A549 (cell line): ENCODE results near the gene SH2B2. TPM values are rescaled to one million over a fixed set of nuclear protein-coding genes. Genes with fewer than 3 reads are reported as not detected.
"Not testable (repeated sequence)": the region's sequence is repeated elsewhere in the genome, so short reads cannot be mapped to it uniquely, and the experiment has no call there.

Source experiments
- ATAC-seq, 2 experiments: fragments of 200-7000 bp in 1 of 2; fragments of >200 bp in 1 of 2; cut with Nextera tagmentation in 1 of 2; cut with Tn5 transposase in 1 of 2; 3 replicates each; pipeline versions ENCODE4 v1.8.0 to v1.9.1; 2018 to 2020; ENCODE audit warnings: mild to moderate bottlenecking in 1 of 2, moderate library complexity in 1 of 2
- CTCF ChIA-PET: fragments of 300-600 bp; sonication (Branson Sonifier 250); formaldehyde crosslinking; extraction: SDS; loops from one replicate; lab custom pipeline; 2021; ENCODE audit warnings: antibody characterized with exemption, inconsistent platforms; lab: Yijun Ruan, JAX
- POLR2A ChIA-PET: fragments of 350-600 bp; formaldehyde crosslinking; extraction: SDS; loops from one replicate; lab custom pipeline; 2021; ENCODE audit warnings: antibody characterized with exemption, inconsistent platforms; lab: Yijun Ruan, JAX
- DNase-seq, 2 experiments: peaks; one replicate each; pipeline versions ENCODE4 v3.0.0 to v3.0.0-alpha.2; 2011 to 2016; ENCODE audit warnings: low read depth in 1 of 2, low spot score in 1 of 2
- FAIRE-seq: peaks from 2 replicates; lab custom pipeline; 2011; peaks lifted over from hg19 to GRCh38; lab: Jason Lieb, UNC
- H3K27ac ChIP-seq, 2 experiments: fragments of >200 bp; sonication (Bioruptor Twin); formaldehyde crosslinking; 3 replicates each; pipeline ENCODE4 v1.5.1; 2016 to 2017
- H3K4me1 ChIP-seq: fragments of >200 bp; sonication (Bioruptor Twin); formaldehyde crosslinking; 3 replicates; pipeline ENCODE4 v1.6.1; 2016
- H3K4me2 ChIP-seq: fragments of >200 bp; sonication (Bioruptor Twin); formaldehyde crosslinking; 3 replicates; pipeline ENCODE4 v1.6.1; 2016
- H3K4me3 ChIP-seq: fragments of >200 bp; sonication (Bioruptor Twin); formaldehyde crosslinking; 3 replicates; pipeline ENCODE4 v1.5.1; 2016
- H3K9me3 ChIP-seq: fragments of >200 bp; sonication (Bioruptor Twin); formaldehyde crosslinking; 3 replicates; pipeline ENCODE4 v1.6.1; 2016
- CBX2 ChIP-seq: fragments of 200-600 bp; sonication (generic); IDR thresholded peaks from 2 replicates; pipeline ENCODE4 v1.6.1; 2016; ENCODE audit warnings: low read depth, mild to moderate bottlenecking, borderline replicate concordance
- CHD4 ChIP-seq: fragments of 200-600 bp; sonication (generic); IDR thresholded peaks from 2 replicates; pipeline ENCODE4 v1.6.1; 2016; ENCODE audit warnings: antibody characterized with exemption, mild to moderate bottlenecking, borderline replicate concordance
- E2F6 ChIP-seq: IDR thresholded peaks from 2 replicates; pipeline ENCODE4 v1.6.1; 2012; ENCODE audit warnings: low read depth, borderline replicate concordance
- FOXS1 ChIP-seq: fragments of 250-450 bp; sonication (Bioruptor Pico); IDR thresholded peaks from 2 replicates; pipeline ENCODE4 v1.5.0; 2020; ENCODE audit warnings: mild to moderate bottlenecking, moderate library complexity
- HDAC2 ChIP-seq: fragments of 200-600 bp; sonication (generic); IDR thresholded peaks from 2 replicates; pipeline ENCODE4 v1.6.1; 2016
- HEYL ChIP-seq: fragments of 250-450 bp; sonication (Bioruptor Pico); IDR thresholded peaks from 2 replicates; pipeline ENCODE4 v1.8.0; 2021; ENCODE audit warnings: mild to moderate bottlenecking, moderate library complexity
- HMGXB4 ChIP-seq: fragments of 250-450 bp; sonication (Bioruptor Pico); IDR thresholded peaks from 2 replicates; pipeline ENCODE4 v1.5.0; 2021; ENCODE audit warnings: mild to moderate bottlenecking, moderate library complexity, borderline replicate concordance
- HOXB5 ChIP-seq: fragments of 250-450 bp; sonication (Bioruptor Pico); IDR thresholded peaks from 2 replicates; pipeline ENCODE4 v1.5.0; 2020; ENCODE audit warnings: mild to moderate bottlenecking, moderate library complexity
- KDM5A ChIP-seq: fragments of 200-600 bp; sonication (generic); IDR thresholded peaks from 2 replicates; pipeline ENCODE4 v1.6.1; 2016; ENCODE audit warnings: antibody characterized with exemption, mild to moderate bottlenecking
- MAFK ChIP-seq: fragments of 450-650 bp; IDR thresholded peaks from 2 replicates; pipeline ENCODE4 v1.6.1; 2014; ENCODE audit not compliant: partially characterized antibody
- MAZ ChIP-seq: fragments of 150-350 bp; IDR thresholded peaks from 2 replicates; pipeline ENCODE4 v1.6.1; 2014; ENCODE audit warnings: antibody characterized with exemption, low read depth, low read length, borderline replicate concordance
- NFE2L2 ChIP-seq: fragments of 150-350 bp; conservative IDR thresholded peaks from 2 replicates; pipeline ENCODE4 v1.6.1; 2014; ENCODE audit warnings: low read length
- NPAS2 ChIP-seq: fragments of 250-450 bp; sonication (Bioruptor Pico); IDR thresholded peaks from 2 replicates; pipeline ENCODE4 v1.8.0; 2022; ENCODE audit warnings: mild to moderate bottlenecking, moderate library complexity, borderline replicate concordance
- POLR2AphosphoS2 ChIP-seq: conservative IDR thresholded peaks from 2 replicates; pipeline ENCODE4 v1.6.1; 2012; ENCODE audit warnings: low read length, improper control_type of control experiment, inconsistent platforms
- RAD21 ChIP-seq, 2 experiments: fragments of >200 bp in 1 of 2; sonication (Bioruptor Twin) in 1 of 2; formaldehyde crosslinking in 1 of 2; IDR thresholded peaks in 1 of 2; conservative IDR thresholded peaks in 1 of 2; 2 replicates in 1 of 2; 3 replicates in 1 of 2; pipeline ENCODE4 v1.6.1; 2012 to 2018; ENCODE audit warnings: inconsistent platforms in 1 of 2
- RARB ChIP-seq: fragments of 250-450 bp; sonication (Bioruptor Pico); IDR thresholded peaks from 2 replicates; pipeline ENCODE4 v1.8.0; 2021; ENCODE audit warnings: mild to moderate bottlenecking, moderate library complexity
- SMC3 ChIP-seq: fragments of >200 bp; sonication (Bioruptor Twin); formaldehyde crosslinking; IDR thresholded peaks from 3 replicates; pipeline ENCODE4 v1.6.1; 2018; ENCODE audit warnings: inconsistent platforms
- WGBS: methylation state at CpG from one replicate; pipeline ENCODE4 v1.1.6; 2017; ENCODE audit errors: missing lambda C conversion rate; 5-methylcytosine and 5-hydroxymethylcytosine counted together
- polyA plus RNA-seq, 4 experiments: library from polyadenylated mRNA; depleted of rRNA in 3 of 4; stranded (reverse); fragments of >200 nt; fragmentation: RNase III in 1 of 4; extraction: RNeasy Plus Mini Kit Qiagen cat#74134 plus additional on column Dnase treatment in 1 of 4; gene quantifications; 2 replicates in 3 of 4; 3 replicates in 1 of 4; pipeline ENCODE4 v1.2.3, GENCODE V29; 2011 to 2017
- TF ChIP-seq, protein P1 (sequence below): fragments of >200 bp; sonication (Bioruptor Twin); formaldehyde crosslinking; IDR thresholded peaks from 2 replicates; pipeline ENCODE4 v1.6.1; 2016

SH2B2 gene
- polyA plus RNA-seq, 2 of the 4 experiments (the other 2 are of a cell fraction): 1.1 to 2.3 TPM

GRCh38 chr7:102297487-102298218 lies 11.0 kb downstream of the SH2B2 start:
- H3K4me3 ChIP-seq: no peak overlapping the region
- TF ChIP-seq CHD4 (no peak), FOXS1 (CRISPR knock-in tag) (no peak)
- TF ChIP-seq, all 56 proteins: peak for 0
- POLR2A ChIA-PET: no interaction called here
- no peak overlapping the region for H3K27ac ChIP-seq
- CTCF ChIA-PET: interaction anchor here (0.6 to 1.0 kb wide), 2 partner anchors 19 to 107 kb away, joined by 3 read pairs; no protein-coding TSS in a partner anchor
- FAIRE-seq (no peak), DNase-seq (no peak), ATAC-seq (no peak)
- peaks cover 6% of the 10 kb centered on the region; the same call in 1 of the 3 replicates for H3K4me1 ChIP-seq
- no peaks in the 10 kb centered on the region for H3K9me3 ChIP-seq
- WGBS: 81% methylated on average over 10 of the region's 10 CpGs
- H3K4me2 ChIP-seq: no peak overlapping the region

- ATAC-seq (no peak), DNase-seq (no peak), FAIRE-seq (no peak)
- H3K4me1 ChIP-seq: peaks cover under 1% of the 10 kb centered on the region; the same call in 2 of the 3 replicates
- TF ChIP-seq HOXB5 (CRISPR knock-in tag) (no peak), NPAS2 (CRISPR knock-in tag) (no peak), RARB (no peak), CHD4 (no peak)
- 96% methylated on average over 79 of the region's 84 CpGs for WGBS
- POLR2A ChIA-PET: no interaction called here
- no peak overlapping the region for H3K4me3 ChIP-seq
- CTCF ChIA-PET: no interaction called here
- no peaks in the 10 kb centered on the region for H3K9me3 ChIP-seq
- no peak overlapping the region for H3K4me2 ChIP-seq
- no peak overlapping the region for H3K27ac ChIP-seq
Observed at GRCh38 chr7:102300643-102301221, 14.1 kb downstream of the SH2B2 start.

DNA sequence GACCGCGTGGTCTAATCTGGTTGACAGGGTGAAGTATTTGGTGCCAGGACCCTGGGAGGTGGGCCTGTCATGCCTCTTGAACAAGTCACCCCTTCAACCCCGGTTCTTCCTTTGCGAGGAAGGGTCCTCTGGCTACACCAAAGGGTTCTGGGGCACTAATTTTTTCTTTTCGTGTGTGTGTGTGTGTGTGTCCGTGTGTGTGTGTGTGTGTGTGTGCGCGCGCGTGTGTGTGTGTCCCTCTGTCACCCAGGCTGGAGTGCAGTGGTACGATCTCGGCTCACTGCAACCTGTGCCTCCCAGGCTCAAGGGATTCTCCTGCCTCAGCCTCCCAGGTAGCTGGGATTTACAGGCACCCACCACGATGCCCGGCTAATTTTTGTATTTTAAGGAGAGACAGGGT lies 14.7 kb downstream of the SH2B2 start:
- CTCF ChIA-PET, DNase-seq, H3K27ac ChIP-seq, FAIRE-seq, POLR2A ChIA-PET, H3K9me3 ChIP-seq, H3K4me1 ChIP-seq, H3K4me3 ChIP-seq, ATAC-seq, H3K4me2 ChIP-seq: not testable (repeated sequence)
- WGBS: 86% methylated on average over 14 of the region's 14 CpGs

GRCh38 chr7:102302025-102302424 lies 15.4 kb downstream of the SH2B2 start:
- Histone ChIP-seq H3K27ac (peak overlapping the region in 1 of 2 experiments; percentile 15; a peak in 1 of 6 replicates), H3K9me3 (no peaks in the 10 kb centered on the region), H3K4me3 (no peak overlapping the region), H3K4me1 (peaks cover 3% of the 10 kb centered on the region), H3K4me2 (no peak overlapping the region)
- ATAC-seq: no peak; a peak in 1 of 6 replicates
- TF ChIP-seq HMGXB4 (CRISPR knock-in tag) (no peak), HDAC2 (no peak), MAZ (no peak), MAFK (no peak), SMC3 (no peak), HEYL (CRISPR knock-in tag) (no peak), POLR2AphosphoS2 (no peak), KDM5A (no peak), NFE2L2 (no peak), E2F6 (no peak), CBX2 (no peak), RAD21 (conservative IDR thresholded peaks at IDR 0.05 in 1 of 2, IDR thresholded peaks at IDR 0.05 in 1 of 2) (no peak)
- TF ChIP-seq, protein P1, sequence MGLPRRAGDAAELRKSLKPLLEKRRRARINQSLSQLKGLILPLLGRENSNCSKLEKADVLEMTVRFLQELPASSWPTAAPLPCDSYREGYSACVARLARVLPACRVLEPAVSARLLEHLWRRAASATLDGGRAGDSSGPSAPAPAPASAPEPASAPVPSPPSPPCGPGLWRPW: no peak
- no peak for DNase-seq
- WGBS: 73% methylated on average over 5 of the region's 6 CpGs
- ChIA-PET POLR2A (no interaction called here), CTCF (interaction anchor here (0.7 to 1.2 kb wide), 2 partner anchors 11 to 14 kb away, joined by 3 read pairs; no protein-coding TSS in a partner anchor)
- no peak for FAIRE-seq
